HG03457 (cell line): ENCODE results near the gene ADAM12.
"Not testable (repeated sequence)": the region's sequence is repeated elsewhere in the genome, so short reads cannot be mapped to it uniquely, and the experiment has no call there.

Experiments
- ATAC-seq: cut with Tn5 transposase; IDR thresholded peaks from one replicate; pipeline ENCODE4 v1.9.1; 2021; ENCODE audit warnings: moderate number of reproducible peaks; ENCODE audit not compliant: unreplicated experiment

Gene ADAM12

GRCh38 chr10:126066456-126066855, 321.8 kb downstream of the ADAM12 start:
- ATAC-seq, result no peak

- no peak for ATAC-seq
Observed at GRCh38 chr10:126065751-126066377, 322.4 kb downstream of the ADAM12 start.

- no peak for ATAC-seq
Observed at GRCh38 chr10:126064512-126064911, 323.8 kb downstream of the ADAM12 start.

DNA sequence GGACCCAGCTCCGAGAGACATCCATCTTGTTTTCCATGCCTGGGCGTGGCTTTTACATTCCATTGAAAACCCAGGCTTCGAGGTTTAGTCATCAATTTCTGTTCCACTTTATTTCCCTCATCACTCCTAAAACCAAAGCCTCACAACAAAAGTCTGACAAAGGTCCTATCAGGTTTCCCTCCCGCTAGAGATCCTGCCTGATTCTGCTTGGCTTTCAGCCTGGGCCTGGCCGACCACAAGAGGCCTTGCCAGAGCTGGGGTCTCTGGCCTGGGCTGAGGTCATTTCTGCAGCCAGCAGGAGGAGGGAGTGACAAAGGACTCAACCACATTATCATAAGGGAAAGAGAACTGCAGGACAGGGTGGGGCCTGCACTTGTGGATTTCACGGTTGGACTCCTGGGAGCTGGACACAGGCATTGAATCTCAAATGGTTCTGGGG, 324.9 kb downstream of the ADAM12 start:
- ATAC-seq, result no peak

DNA sequence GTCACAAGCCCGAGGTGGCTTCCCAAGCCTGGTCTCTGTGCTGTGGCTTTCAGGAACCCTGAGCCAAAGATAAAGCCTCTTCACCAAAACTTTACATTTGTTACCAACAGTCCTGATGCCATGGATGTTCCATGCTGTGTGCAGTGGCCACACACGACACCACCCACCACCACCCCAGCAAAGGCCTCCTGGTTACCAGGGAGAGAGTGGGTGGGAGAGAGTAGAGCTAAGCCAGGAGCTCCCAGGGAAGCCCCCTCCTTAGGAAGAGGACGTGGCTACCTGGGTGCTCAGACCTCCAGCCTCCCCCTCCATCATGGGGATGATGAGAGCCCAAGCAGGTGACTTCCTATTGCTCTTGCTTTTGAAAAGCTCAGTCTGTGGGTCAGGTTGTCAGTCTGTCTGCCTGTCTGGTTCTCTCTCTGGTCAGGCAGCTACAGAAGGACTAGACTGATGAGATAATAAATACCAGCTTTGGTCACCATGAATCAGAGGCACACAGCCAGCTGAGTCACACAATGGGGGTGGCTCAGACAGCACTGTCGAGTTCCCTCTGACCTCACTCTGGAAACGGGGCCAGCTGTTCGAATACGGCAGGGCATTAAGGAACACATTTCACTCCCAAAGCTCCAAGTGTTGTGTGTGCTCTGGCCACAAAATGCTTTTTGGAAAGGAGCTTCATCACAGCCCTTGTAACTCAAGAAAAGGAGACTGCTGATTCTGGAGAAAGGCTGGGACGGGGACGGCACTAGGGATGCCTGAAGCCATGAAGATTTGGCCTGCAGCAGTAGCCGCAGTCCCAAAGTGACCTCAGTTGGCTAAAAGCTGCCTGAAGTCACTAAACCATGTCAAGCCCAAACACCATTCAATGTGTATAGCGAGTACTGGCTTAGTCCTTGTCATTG, 325.9 kb downstream of the ADAM12 start:
- no peak for ATAC-seq

- no peak for ATAC-seq
Observed at GRCh38 chr10:126061526-126061925, 326.8 kb downstream of the ADAM12 start.

- ATAC-seq, result no peak
Observed at GRCh38 chr10:126060261-126060931, 327.9 kb downstream of the ADAM12 start.

GRCh38 chr10:126059076-126059826, 329.0 kb downstream of the ADAM12 start:
- ATAC-seq, result no peak

- ATAC-seq, result no peak
Observed at GRCh38 chr10:126058507-126058906, 329.8 kb downstream of the ADAM12 start.

DNA sequence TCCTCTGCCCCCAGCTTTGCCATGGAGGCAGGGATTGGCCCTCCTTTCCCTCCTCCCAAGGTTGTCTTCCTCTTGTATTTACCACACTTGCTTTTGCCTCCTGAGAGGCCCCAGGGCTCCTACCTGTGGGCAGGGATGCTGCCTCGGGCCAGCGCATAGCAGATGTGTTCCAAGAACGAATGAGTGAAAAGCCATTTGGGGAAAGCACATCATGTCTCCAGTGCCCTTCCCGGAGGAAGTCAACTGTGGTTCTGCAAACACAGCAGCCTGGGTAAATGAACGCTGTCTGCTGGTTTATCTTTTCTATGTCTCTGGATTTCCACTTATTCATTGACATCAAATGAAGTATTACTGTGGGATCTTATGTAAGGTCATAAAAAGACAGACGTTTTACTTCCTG, 330.2 kb downstream of the ADAM12 start:
- no peak for ATAC-seq

- no peak for ATAC-seq
Observed at GRCh38 chr10:126057494-126057893, 330.8 kb downstream of the ADAM12 start.

GRCh38 chr10:126054191-126054590, 334.1 kb downstream of the ADAM12 start:
- no peak for ATAC-seq

DNA sequence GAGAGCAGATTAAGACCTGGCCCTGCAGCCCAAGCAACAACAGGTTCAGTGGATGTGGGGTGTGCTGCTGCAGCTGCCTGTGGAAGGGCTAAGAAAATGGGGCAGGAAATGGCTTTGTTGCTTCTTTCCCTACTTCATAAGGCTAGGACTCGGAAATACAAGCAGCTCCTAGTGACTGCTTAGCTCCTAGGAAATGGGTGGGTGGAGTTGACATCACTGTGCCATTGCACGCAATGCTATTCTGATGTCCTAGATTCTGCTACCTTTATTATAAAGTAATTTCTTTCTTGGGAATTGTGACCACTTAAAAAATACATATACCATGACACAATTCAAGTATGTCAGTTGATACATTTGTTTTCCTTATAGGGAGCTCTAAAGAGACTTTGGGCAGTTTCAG, 336.1 kb downstream of the ADAM12 start:
- ATAC-seq, result no peak

GRCh38 chr10:126049759-126050700, 338.2 kb downstream of the ADAM12 start:
- ATAC-seq, result no peak

- not testable (repeated sequence) for ATAC-seq
Observed at GRCh38 chr10:126047749-126048148, 340.5 kb downstream of the ADAM12 start.

- no peak for ATAC-seq
Observed at GRCh38 chr10:126046831-126047230, 341.4 kb downstream of the ADAM12 start.

- no peak for ATAC-seq
Observed at GRCh38 chr10:126045861-126046260, 342.4 kb downstream of the ADAM12 start.

GRCh38 chr10:126043389-126043788, 344.9 kb downstream of the ADAM12 start:
- ATAC-seq, result no peak

DNA sequence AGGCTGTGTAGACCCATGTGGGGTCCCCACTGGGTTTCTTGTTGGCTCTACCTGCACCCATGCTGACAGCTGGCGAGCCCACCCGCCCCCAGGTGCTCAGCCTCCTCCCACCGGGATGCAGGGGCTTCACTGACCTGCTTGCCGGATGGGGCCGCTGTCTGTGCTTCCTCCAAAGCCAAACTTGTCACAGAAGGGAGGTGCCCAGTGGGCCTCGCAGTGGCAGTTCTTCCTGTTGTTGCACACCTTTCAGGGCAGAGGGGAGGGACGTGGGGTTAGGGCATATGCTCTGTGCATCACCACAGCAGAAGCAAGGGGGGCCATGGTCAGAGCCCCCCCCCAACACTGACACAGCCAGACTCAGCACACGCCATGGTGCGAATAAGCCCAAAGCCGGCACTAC, 345.4 kb downstream of the ADAM12 start:
- ATAC-seq, result no peak

DNA sequence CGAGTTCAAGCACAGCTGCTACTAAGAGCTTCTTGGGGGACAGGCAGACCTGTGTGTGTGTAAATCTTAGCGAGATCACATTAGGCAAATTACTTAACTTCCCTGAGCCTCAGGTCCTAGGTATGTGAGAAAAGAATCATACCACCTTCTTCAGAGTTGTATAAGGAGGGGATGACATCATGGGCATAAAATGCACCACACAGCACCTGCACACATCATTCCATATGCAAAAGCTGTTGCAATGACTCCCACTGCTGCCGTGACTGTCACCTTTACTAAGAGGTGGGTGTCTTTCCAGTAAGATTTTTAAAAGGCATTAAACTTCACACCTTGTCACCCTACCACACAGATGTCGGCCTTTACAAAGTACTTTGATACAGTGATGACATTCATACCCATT, 345.9 kb downstream of the ADAM12 start:
- ATAC-seq, result no peak
